GM18505 (cell line): ENCODE measurements around the gene HYOU1.
"Not testable (repeated sequence)": the region's sequence is repeated elsewhere in the genome, so short reads cannot be mapped to it uniquely, and the experiment has no call there.

Experiments
- ATAC-seq: cut with Tn5 transposase; IDR thresholded peaks from one replicate; pipeline ENCODE4 v1.9.1; 2021; ENCODE audit not compliant: unreplicated experiment
- POLR2A ChIP-seq: IDR thresholded peaks from 4 replicates; pipeline ENCODE4 v1.6.1; 2011; ENCODE audit warnings: borderline replicate concordance; ENCODE audit not compliant: insufficient read depth, insufficient read length; ENCODE audit errors: extremely low read depth

The HYOU1 gene

DNA sequence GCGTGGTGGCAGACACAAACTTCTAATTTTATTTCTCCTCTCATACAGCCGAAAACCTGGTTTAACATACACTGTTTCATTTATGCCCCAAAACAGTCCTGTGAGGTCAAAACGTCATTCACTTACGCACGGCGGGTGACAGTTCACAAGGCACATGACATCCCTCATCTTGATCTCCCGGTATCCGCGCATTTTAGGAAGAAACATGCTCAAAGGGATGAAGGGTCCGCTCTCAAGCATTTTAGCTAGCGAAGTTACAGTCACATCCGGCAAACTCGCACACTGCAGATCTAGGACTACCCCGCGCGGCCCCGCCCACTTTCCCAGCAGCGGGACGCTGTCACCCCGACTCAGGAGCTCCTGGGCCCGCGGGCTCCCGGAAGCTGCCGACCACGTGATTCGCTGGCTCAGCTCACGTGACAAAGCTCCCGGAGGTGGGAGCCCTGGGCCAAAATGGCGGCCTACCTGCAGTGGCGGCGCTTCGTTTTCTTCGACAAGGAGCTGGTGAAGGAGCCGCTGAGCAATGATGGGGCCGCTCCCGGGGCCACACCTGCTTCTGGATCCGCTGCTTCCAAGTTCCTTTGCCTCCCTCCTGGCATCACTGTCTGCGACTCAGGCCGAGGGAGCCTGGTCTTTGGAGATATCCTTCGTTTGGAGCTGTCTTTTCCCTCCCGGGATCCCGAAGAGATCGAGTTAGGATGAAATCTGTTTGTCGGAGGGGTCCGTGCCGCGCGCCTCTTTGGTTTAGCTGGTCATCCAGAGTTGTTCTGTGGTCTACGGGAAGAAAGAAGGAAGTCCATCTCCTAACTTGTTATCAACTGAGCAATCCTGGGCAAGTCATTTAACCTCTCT is 10.6 kb upstream of the HYOU1 start, which contains the start of gene VPS11:
Gene VPS11, plus strand, starts transcription at position 448 of the 852 bp plus-strand sequence. Its CDS starts 6 bp downstream, at position 454.
- ATAC-seq: peak; percentile 90
- TF ChIP-seq POLR2A: peak; percentile 91

DNA sequence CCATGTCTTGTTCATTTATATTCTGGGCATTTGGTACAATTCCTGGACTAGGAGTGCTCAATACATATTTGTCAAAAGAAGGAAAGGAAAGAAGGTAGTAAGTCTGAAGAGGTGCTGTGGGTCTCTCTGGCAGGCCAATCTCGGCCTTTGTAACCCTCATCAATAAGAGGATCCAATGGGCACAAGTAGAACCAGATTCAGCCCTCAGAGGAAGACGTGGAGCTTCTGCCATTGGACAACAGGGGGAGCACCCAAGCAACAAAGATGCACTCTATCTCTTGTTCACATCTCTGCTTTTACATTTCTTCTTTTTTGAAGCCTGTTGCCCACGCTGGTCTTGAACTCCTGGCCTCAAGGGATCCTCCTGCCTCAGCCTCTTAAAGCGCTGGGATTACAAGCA is 8.4 kb upstream of the HYOU1 start:
- no peak for ATAC-seq
- no peak for TF ChIP-seq POLR2A

DNA sequence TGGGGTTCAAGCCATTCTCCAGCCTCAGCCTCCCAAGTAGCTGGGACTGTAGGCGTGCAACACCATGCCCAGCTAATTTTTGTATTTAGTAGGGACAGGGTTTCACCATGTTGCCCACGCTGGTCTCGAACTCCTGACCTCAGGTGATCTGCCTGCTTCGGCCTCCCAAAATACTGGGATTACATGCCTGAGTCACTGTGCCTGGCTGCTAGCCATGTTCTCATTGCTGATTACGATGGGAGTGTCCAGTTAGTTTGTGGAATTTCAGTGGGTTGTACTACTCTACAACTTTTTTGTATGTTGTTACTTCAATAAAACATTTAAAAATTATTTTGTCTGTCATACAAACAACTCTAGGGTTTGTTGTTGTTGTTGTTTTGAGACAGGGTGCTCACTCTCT is 5.8 kb upstream of the HYOU1 start:
- no peak for TF ChIP-seq POLR2A
- ATAC-seq: no peak

DNA sequence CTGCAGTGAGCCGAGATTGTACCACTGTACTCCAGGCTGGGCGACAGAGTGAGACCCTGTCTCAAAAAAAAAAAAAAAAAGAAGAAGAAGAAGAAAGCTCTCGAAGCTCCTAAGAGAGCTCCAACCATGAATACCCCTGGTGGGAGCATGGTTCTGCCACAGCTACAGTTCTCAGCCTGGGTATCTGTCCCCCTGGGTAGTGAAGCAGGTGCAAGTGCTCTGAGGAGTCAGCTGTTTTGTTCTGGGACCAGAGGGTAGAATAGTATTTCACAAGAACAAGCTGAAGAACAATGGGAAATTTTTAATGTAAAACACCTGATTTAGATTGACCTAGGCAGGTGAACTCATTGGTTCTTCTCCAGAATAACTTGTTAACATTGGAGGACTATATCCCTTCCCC is 4.3 kb upstream of the HYOU1 start:
- no peak for TF ChIP-seq POLR2A
- ATAC-seq: no peak

DNA sequence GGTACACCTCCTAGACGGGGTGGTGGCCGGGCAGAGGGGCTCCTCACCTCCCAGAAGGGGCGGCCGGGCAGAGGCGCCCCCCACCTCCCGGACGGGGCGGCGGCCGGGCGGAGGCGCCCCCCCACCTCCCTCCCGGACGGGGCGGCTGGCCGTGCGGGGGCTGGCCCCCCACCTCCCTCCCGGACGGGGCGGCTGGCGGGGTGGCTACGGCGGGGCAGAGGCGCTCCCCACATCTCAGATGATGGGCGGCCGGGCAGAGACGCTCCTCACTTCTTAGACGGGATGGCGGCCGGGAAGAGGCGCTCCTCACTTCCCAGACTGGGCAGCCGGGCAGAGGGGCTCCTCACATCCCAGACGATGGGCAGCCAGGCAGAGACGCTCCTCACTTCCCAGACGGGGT is 2.1 kb upstream of the HYOU1 start:
- not testable (repeated sequence) for ATAC-seq

DNA sequence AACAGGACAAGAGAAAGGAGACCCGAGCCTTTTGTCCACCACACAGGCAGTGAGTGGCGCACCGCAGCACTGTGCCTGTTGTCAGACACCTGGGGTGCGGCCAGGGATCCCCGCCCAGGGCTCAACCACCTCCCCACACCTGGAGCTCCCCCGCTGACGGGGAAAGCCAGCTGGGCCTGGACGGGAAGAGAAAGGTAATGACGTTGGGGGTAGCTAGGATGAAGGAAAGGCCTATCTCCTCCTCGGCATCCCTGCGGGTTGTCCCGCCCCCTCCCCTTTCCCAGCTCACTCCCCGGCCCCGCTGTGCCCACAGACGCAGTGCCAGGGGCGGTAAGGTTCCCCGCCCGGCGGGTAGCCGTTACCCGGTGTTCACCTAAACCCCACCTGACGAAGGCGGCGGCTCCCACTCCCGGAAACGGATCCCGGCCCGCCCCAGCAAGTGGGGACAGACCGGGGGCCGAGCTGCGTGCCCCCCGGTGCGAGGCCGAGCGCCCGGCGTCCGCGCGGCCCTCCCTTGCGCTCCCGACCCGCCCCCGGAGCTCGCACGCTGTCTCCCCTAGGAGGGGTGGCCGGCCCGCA is 495 bp downstream of the HYOU1 start:
- ATAC-seq: peak; percentile 4
- TF ChIP-seq POLR2A: no peak

DNA sequence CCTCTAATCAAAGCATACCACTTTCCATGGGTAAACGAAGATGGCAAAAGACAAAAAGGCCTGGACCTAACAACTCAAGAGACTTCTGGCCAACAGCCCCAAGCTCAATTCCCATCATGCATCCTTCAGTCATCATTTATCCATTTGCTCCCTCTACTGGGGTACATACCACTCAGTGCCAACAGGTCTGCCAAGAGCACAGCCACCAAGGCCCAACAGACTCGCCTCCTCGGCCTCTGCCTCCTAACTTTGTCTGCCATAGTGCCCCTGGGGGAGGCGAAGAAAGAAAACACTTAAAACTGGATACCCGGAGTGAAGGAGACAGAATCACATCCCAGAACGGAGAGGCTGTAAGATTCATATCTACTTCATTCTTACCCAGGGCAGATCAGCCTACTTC is 1.1 kb downstream of the HYOU1 start:
- no peak for ATAC-seq

DNA sequence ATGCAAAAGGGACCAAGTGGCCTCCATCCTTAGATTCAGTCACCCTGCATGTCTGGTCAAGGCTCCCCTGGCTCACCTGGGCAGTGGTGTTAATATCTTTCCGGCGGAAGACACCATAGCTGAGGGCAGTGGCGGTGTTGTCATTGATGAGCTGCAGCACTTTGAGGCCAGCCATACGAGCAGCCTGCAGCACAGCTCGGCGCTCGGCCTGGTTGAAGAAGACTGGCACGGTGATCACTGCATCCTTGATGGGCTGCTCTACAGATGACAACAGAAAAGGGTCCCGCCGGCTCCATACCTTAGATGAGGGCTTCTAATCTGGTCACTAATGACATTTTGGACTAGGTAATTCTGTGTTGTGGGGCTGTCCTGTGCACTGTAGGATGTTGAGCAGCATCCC is 2.6 kb downstream of the HYOU1 start:
- ATAC-seq: no peak
- no peak for TF ChIP-seq POLR2A

More for the DNA sequence above, 1.1 kb downstream of the HYOU1 start:
- no peak for TF ChIP-seq POLR2A

DNA sequence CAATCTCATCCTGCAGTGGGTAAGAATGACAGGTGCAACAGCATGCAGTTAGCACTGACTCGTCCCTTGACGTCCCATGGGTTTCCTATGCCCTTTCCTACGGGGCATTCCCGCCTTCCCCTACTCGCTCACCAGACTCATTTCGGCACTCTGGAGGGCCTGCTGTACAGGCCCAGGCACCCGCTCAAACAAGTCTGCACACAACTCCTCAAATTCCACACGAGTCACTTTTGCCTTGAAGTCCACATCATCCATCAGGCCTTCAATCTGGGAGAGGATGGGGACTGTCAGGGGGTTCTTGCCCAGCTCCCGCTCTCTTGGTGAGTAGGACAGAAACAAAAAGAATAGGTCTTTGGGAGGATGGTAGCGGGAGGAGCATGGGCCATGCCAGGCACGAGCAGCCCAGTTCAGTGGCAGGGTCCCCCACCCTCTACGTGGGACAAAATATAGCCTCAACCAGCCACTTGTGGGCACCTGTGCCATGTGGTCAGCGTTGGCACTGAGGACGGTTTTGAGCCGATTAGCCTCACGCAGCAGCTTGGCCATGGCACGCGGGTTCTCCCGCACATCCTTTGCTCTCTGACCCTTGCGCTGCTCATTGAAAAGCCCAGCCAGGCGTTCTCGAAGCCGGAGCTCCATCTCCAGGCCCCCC is 4.7 kb downstream of the HYOU1 start:
- ATAC-seq: no peak

DNA sequence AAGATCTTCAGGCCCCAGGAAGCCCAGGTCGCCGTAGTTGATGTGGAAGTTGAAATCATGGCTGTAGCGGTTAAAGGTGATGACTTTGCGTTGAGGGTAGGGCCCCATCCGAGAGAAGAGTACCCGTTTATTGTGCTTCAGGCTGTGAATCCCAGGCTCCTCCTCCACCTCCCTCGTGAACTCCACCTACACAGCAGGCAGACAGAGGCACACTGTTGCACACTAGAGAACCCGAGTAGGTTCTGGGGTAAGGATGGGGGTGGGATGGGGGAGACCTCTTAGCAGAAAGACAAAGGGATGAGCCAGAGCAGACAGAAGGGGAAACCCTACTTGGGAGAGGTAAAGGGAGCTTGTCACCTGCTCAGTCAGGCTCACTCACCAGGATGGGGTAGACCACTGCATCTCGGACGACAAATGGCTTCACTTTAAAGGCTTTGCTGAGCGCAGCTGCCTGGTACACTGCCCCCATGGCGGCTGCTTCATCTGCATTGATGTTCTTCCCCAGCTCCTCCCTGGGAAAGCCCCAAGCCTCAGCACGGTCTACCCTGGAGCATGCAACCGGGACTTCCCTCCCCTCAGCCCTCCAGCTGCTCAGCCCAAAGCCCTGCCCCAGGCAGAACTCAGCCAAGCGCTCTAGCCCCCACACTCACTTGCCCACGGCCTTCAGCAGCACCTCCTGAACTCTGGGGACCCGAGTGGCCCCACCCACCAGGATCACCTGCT is 5.4 kb downstream of the HYOU1 start:
- TF ChIP-seq POLR2A: peak; percentile 61
- ATAC-seq: no peak

More for the DNA sequence above, 4.7 kb downstream of the HYOU1 start:
- no peak for TF ChIP-seq POLR2A

DNA sequence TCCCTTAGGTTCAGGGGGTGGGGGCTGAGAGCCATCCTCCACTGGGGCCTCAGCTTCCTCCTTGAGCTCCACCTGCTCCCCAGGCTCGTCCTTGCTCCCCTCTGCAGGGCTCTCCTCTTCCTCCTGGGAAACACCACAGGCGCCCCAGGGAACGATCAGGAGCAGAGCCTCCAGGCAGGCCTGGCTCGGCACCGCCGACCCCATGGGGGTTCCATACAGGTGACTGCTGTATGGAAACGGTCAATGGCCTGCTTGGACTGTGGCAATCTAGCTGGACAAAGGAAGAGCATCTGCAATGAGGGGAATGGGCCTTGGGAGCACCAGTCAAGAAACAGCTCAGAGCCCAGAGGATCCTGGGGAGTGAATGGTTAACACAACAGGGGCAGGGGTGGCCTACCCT is 7.9 kb downstream of the HYOU1 start:
- ATAC-seq: no peak
- TF ChIP-seq POLR2A: no peak

DNA sequence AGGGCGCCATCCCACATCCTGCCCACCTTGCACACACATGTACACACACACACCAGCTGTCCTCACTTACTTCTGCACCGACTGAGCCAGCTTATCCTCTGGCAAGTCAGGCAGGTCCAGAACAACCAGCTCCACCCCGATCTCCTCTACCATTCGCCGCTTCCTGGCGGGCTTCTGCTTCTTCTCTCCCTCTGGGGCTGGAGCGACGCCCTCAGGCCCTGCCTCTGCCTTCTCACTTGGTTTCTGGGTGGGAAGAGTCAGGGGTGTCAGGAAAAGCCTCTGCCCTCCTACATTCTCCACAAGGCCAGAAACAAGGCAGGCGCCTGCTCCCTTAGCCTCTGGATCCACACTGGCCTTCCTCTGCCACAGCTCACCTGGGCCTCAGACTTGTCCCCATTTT is 8.4 kb downstream of the HYOU1 start:
- TF ChIP-seq POLR2A: no peak
- ATAC-seq: no peak

DNA sequence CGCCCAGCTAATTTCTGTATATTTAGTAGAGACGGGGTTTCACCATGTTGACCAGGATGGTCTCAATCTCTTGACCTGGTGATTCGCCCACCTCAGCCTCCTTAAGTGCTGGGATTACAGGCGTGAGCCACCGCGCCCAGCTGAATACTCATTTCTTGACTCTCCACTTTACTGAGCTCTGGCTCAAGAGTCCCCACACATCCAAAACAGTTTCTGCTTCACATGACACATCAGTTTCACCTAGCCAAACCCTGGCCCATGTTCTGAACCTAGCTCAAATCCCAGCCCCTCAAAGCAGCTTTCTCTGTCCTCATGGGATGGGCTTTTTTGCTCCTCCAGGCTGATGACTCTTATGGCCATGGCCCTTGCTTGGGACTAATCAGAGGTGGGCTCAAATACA is 9.8 kb downstream of the HYOU1 start:
- no peak for TF ChIP-seq POLR2A
- ATAC-seq: no peak

DNA sequence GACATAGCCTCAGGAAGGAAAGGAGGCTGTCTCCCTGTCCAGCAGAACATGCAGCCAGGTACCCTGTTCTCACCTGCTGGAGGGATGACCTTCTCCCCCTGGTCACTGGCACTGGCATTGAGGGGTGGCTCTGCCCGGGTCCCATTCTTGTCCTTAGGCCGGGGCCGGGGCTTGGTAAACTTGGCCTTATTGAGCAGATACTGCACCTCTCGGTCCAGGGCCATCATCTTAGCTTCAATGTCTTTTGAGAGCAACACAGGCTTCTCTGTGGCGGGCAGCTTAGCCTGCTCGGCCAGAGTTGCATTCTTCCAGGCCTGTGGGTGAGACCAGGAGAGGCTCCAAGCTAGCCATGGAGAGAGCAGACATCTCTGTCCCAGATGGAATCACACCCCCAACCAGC is 10.5 kb downstream of the HYOU1 start:
- ATAC-seq: no peak
- no peak for TF ChIP-seq POLR2A

DNA sequence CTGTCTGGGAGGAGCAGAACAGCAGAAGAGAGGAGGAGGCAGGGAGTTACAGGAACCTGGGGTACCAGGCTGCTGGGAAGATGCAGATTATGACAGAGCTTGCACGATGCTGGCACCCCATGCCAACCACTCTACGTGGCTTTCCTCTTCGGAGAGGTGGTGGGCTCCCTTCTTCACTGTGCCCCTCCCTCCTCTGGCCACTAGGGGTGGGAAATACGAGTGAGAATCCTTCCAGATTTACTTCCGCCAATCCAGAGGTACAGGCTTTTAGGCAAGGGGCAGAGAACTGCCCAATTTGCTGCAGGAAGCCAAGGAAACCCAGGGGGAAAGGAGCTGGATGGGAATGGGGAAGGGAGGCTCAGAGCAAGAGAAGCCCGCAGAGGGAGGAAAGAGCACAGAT is 12.3 kb downstream of the HYOU1 start:
- ATAC-seq: no peak
- no peak for TF ChIP-seq POLR2A
